Activated CD4-positive, alpha-beta T cell treated with anti-CD3 and anti-CD28 coated beads, Interleukin-2, amount 10 ng/mL, durations not matched to agents 24 days and 14 days (primary cell): Measurements from ENCODE around the gene MGMT. TPM values are rescaled to one million over a fixed set of nuclear protein-coding genes. Genes with fewer than 3 reads are reported as not detected.

Experiments used
- DNase-seq: peaks from one replicate; pipeline ENCODE4 v3.0.0; 2022
- H3K27ac Mint-ChIP-seq: one replicate; pipeline ENCODE4 v1.8.0; 2022; ENCODE audit warnings: mild to moderate bottlenecking, mixed read lengths
- H3K27me3 Mint-ChIP-seq: one replicate; pipeline ENCODE4 v1.8.0; 2022; ENCODE audit warnings: mixed read lengths
- H3K36me3 Mint-ChIP-seq: one replicate; pipeline ENCODE4 v1.8.0; 2022; ENCODE audit warnings: low read depth, mild to moderate bottlenecking, mixed read lengths
- H3K4me1 Mint-ChIP-seq: one replicate; pipeline ENCODE4 v1.8.0; 2021; ENCODE audit warnings: mixed read lengths
- H3K4me3 Mint-ChIP-seq: one replicate; pipeline ENCODE4 v1.8.0; 2022; ENCODE audit warnings: mild to moderate bottlenecking, moderate library complexity, mixed read lengths
- H3K9me3 Mint-ChIP-seq: one replicate; pipeline ENCODE4 v1.8.0; 2021; ENCODE audit warnings: mixed read lengths
- intact Hi-C: fragments of 100-400 bp; cut with micrococcal nuclease; formaldehyde crosslinking; loops from one replicate; pipeline ENCODE4 v1.15.1; 2023
- total RNA-seq: library from RNA; stranded (reverse); gene quantifications from 2 replicates; pipeline ENCODE4 v1.2.3, GENCODE V29; 2022

The MGMT gene
- total RNA-seq, 1 donor from 2014 or later: 19.5 TPM

DNA sequence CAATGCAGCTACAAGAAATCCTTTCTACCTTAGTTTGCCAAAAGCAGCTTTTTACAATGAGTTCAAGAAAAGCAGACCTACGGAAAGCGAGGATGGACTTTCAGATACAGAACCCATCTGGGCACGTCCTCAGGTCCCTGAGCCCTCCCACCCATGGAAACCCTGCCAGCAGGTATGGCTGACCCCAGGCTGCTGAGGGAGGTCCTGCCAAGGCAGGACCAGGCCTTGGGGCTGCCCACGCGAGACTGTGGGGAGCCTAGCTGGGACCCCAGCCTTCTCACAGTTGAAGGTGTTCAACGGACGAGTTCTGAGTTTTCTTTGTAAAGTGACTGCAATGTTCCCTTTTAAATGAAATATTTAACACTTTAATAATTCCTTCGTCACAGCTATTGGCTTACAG is 245.0 kb downstream of the MGMT start:
- Mint-ChIP-seq H3K36me3 (no peaks in the 10 kb centered on the region), H3K27ac (no peak overlapping the region), H3K9me3 (no peaks in the 10 kb centered on the region), H3K27me3 (no peaks in the 10 kb centered on the region), H3K4me1 (no peaks in the 10 kb centered on the region), H3K4me3 (no peak overlapping the region)
- no peak for DNase-seq
- intact Hi-C loops: no loop called here

DNA sequence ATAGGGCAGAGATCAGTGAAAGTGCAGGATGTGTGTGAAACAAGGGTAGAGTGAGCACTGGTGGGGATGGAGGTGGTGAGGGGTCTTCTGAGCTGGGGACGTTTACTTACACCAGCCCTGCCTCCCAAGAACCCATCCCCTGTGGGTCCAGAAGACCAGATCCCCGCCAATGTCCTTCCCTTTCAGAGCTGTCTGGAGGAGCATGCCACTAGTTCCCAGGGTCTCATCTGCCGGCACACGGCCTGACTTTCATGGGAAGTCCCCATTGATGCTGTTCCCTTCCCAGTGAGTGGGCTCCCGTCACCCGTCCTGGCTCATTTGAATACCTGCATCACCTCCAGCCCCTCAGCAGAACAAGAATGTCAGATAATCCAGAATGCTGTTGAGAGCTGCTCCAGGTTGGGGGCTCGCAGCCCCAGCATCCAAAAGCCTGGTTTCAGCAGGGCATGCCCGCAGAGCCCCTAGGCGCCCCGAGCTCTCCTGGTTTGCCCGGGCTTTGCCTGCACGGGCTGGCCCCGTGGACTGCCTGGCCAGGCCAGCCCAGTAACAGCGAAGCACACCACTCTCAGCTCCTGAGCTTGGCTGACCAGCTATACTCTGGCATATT is 246.7 kb downstream of the MGMT start:
- H3K9me3 Mint-ChIP-seq: no peaks in the 10 kb centered on the region
- H3K4me1 Mint-ChIP-seq: no peaks in the 10 kb centered on the region
- intact Hi-C loops: no loop called here
- no peak overlapping the region for H3K27ac Mint-ChIP-seq
- no peak overlapping the region for H3K4me3 Mint-ChIP-seq
- H3K27me3 Mint-ChIP-seq: no peaks in the 10 kb centered on the region
- no peak for DNase-seq
- no peaks in the 10 kb centered on the region for H3K36me3 Mint-ChIP-seq

- no peak overlapping the region for H3K27ac Mint-ChIP-seq
- no peaks in the 10 kb centered on the region for H3K27me3 Mint-ChIP-seq
- H3K4me3 Mint-ChIP-seq: no peak overlapping the region
- no peaks in the 10 kb centered on the region for H3K4me1 Mint-ChIP-seq
- no peaks in the 10 kb centered on the region for H3K36me3 Mint-ChIP-seq
- H3K9me3 Mint-ChIP-seq: no peaks in the 10 kb centered on the region
- no peak for DNase-seq
- intact Hi-C loops: no loop called here
Observed at GRCh38 chr10:129715805-129716204, 248.8 kb downstream of the MGMT start.

GRCh38 chr10:129716211-129716681 is 249.2 kb downstream of the MGMT start:
- Mint-ChIP-seq H3K4me3 (no peak overlapping the region), H3K4me1 (no peaks in the 10 kb centered on the region), H3K36me3 (no peaks in the 10 kb centered on the region), H3K9me3 (no peaks in the 10 kb centered on the region), H3K27ac (no peak overlapping the region), H3K27me3 (no peaks in the 10 kb centered on the region)
- no peak for DNase-seq
- intact Hi-C loops: no loop called here

DNA sequence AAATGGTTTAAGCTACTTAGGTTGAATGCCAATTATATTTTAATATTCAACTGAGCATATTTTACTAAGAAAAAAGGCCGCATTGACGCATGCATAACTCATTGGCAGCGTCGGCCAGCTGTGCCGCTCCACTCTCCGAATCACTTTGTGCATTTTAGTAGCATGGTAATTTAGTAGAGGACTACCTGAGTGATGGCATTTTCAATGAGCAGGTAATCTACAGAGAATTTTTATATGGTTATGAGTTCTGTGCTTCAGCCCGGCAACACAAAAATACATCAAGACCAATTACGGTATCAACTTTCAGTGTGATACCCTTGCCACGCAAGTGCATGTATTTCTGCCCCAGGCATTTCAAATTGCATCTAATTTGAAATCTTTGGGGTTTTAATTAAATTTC is 249.8 kb downstream of the MGMT start:
- H3K36me3 Mint-ChIP-seq: no peaks in the 10 kb centered on the region
- no peaks in the 10 kb centered on the region for H3K27me3 Mint-ChIP-seq
- no peak for DNase-seq
- intact Hi-C loops: no loop called here
- no peaks in the 10 kb centered on the region for H3K9me3 Mint-ChIP-seq
- H3K27ac Mint-ChIP-seq: no peak overlapping the region
- H3K4me3 Mint-ChIP-seq: no peak overlapping the region
- no peaks in the 10 kb centered on the region for H3K4me1 Mint-ChIP-seq

DNA sequence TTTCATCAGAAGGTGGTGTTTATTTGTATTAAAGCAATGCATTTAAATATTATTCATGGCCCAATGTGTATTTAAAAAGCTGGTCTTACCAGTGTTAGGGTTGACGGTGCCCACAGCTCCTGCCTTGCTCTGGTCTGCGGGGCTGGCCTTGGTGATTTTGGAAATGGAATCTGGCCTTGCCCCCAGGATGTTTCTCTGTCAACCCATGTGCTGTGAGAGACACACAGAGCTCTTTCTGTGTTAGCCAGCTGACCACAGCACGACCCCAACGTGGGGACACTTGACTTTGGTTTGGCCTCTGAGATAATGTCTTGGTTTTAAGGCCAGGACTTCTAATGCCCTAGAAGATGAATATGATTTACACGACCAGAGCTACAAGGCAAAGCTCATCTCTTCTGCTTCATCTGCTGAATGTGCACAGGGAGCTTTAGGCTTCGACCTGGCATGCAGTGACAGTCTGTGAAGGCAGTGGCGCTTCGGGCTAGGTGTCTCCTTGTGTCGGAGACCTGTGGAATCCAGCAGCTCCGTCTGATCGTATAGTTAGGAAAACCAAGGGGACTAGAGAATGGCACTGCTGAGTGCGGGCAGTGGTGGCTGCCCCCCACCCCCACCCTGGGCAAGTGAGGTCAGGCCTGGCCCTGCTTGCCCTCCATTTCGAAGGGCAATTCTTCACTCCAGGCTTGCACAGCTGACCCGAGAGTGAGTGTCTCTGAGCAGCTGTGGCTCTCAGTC is 250.9 kb downstream of the MGMT start:
- Mint-ChIP-seq H3K9me3 (peaks cover 3% of the 10 kb centered on the region), H3K27ac (no peak overlapping the region), H3K4me3 (no peak overlapping the region), H3K4me1 (no peaks in the 10 kb centered on the region), H3K27me3 (no peaks in the 10 kb centered on the region), H3K36me3 (no peaks in the 10 kb centered on the region)
- no peak for DNase-seq
- intact Hi-C loops: no loop called here

GRCh38 chr10:129718548-129719414 is 251.7 kb downstream of the MGMT start:
- H3K4me1 Mint-ChIP-seq: no peaks in the 10 kb centered on the region
- H3K27ac Mint-ChIP-seq: no peak overlapping the region
- peaks cover 3% of the 10 kb centered on the region for H3K9me3 Mint-ChIP-seq
- intact Hi-C loops: no loop called here
- no peaks in the 10 kb centered on the region for H3K36me3 Mint-ChIP-seq
- no peak overlapping the region for H3K4me3 Mint-ChIP-seq
- H3K27me3 Mint-ChIP-seq: no peaks in the 10 kb centered on the region
- DNase-seq: no peak

GRCh38 chr10:129719415-129719739 is 252.3 kb downstream of the MGMT start:
- intact Hi-C loops: no loop called here
- Mint-ChIP-seq H3K27me3 (no peaks in the 10 kb centered on the region), H3K4me3 (no peak overlapping the region), H3K4me1 (no peaks in the 10 kb centered on the region), H3K36me3 (no peaks in the 10 kb centered on the region), H3K27ac (no peak overlapping the region), H3K9me3 (peaks cover 3% of the 10 kb centered on the region)
- no peak for DNase-seq

GRCh38 chr10:129719889-129720590 is 253.0 kb downstream of the MGMT start:
- intact Hi-C loops: no loop called here
- no peak overlapping the region for H3K27ac Mint-ChIP-seq
- no peak overlapping the region for H3K4me3 Mint-ChIP-seq
- no peaks in the 10 kb centered on the region for H3K4me1 Mint-ChIP-seq
- DNase-seq: no peak
- no peaks in the 10 kb centered on the region for H3K36me3 Mint-ChIP-seq
- no peaks in the 10 kb centered on the region for H3K27me3 Mint-ChIP-seq
- peaks cover 3% of the 10 kb centered on the region for H3K9me3 Mint-ChIP-seq

- no peak overlapping the region for H3K4me3 Mint-ChIP-seq
- no peaks in the 10 kb centered on the region for H3K36me3 Mint-ChIP-seq
- intact Hi-C loops: no loop called here
- H3K27ac Mint-ChIP-seq: no peak overlapping the region
- peak; percentile 38 for DNase-seq
- H3K27me3 Mint-ChIP-seq: no peaks in the 10 kb centered on the region
- H3K4me1 Mint-ChIP-seq: no peaks in the 10 kb centered on the region
- peaks cover 18% of the 10 kb centered on the region for H3K9me3 Mint-ChIP-seq
Observed at GRCh38 chr10:129725011-129725410, 258.0 kb downstream of the MGMT start.

DNA sequence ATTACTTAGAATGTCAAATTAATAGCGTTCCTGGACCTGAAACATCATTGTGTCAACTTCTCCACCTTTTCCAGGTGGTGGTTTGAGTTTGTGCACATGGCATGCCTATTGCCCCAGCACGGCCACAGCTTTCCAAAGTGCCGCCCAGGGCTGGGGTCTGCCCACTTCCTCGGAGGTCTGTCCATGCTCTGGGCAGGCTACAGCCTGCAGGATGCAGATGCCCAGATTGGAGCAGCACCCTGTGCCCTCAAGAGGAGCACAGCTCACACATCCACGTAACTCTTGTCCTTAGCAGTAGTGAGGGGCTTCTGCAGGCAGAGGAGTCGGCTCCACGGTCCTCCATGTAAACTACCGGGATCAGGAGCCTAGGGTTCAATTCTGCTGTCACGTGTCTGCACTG is 258.4 kb downstream of the MGMT start:
- no peak overlapping the region for H3K4me3 Mint-ChIP-seq
- DNase-seq: peak; percentile 43
- intact Hi-C loops: no loop called here

DNA sequence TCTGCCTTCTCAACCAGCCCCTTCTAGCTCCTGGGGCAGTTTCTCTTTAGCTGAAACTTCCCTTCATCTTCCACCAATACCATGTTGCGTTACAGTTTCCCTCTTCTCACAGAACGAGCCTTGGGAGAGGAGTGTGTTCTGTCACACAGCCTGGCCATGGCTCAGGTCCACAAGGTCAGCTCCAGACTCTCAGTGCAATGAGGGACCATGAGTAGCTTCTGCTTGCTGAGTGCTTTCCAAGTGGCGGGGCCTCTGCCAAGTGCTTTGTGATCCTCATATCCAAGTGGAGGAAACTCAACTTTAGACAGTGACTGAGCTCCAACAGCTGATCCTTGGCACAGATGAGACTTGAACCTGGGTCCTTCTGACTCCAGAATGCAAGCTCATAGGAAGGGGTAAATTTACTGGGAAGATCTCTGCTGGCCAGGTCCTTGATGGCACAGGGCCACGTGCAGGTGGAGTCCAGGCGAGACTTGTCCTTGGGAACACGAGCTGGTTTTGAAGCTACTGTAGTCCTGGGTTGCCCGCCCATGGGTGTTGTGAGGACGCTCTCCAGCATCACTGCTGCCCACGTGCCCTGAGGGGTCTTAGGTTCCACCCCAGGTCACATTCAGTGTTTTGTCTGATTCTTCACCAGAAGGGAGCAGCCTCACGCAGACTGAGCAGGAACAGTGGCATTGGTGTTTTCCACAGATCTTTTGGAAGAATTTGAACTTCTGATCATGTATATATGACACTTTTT is 259.0 kb downstream of the MGMT start:
- no peaks in the 10 kb centered on the region for H3K36me3 Mint-ChIP-seq
- peaks cover 18% of the 10 kb centered on the region for H3K9me3 Mint-ChIP-seq
- intact Hi-C loops: no loop called here
- no peak overlapping the region for H3K4me3 Mint-ChIP-seq
- H3K27ac Mint-ChIP-seq: no peak overlapping the region
- H3K27me3 Mint-ChIP-seq: no peaks in the 10 kb centered on the region
- peak; percentile 39 for DNase-seq
- no peaks in the 10 kb centered on the region for H3K4me1 Mint-ChIP-seq

More for the DNA sequence above, 258.4 kb downstream of the MGMT start:
- no peaks in the 10 kb centered on the region for H3K4me1 Mint-ChIP-seq
- peaks cover 18% of the 10 kb centered on the region for H3K9me3 Mint-ChIP-seq
- no peaks in the 10 kb centered on the region for H3K36me3 Mint-ChIP-seq
- H3K27me3 Mint-ChIP-seq: no peaks in the 10 kb centered on the region
- H3K27ac Mint-ChIP-seq: no peak overlapping the region

DNA sequence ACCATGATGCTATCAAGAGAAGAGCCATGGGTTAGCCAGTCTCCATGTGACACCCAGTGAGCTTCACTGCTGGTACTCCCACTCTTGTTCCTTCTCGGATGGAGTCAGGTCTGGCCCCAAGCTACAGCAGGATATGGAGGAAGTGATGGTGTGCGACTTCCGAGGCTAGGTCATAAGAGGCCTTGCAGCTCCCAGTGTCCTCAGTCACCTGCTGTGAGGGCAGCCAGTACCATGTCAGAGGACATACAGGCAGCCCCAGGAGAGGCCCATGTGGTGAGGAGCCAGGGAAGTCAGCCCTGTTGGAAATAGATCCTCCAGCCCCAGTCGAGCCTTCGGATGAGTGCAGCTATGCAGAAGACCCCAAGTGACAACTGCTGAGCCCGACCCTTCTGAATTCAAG is 260.0 kb downstream of the MGMT start:
- intact Hi-C loops: no loop called here
- no peak overlapping the region for H3K4me3 Mint-ChIP-seq
- no peaks in the 10 kb centered on the region for H3K27me3 Mint-ChIP-seq
- H3K9me3 Mint-ChIP-seq: peaks cover 18% of the 10 kb centered on the region
- no peaks in the 10 kb centered on the region for H3K36me3 Mint-ChIP-seq
- H3K27ac Mint-ChIP-seq: no peak overlapping the region
- DNase-seq: peak; percentile 20
- no peaks in the 10 kb centered on the region for H3K4me1 Mint-ChIP-seq
